Heart right ventricle (tissue), 16 donors: Measurements from ENCODE around the gene SYTL5. TPM values are rescaled to one million over a fixed set of nuclear protein-coding genes. Genes with fewer than 3 reads are reported as not detected.

Experiments
- ATAC-seq, 8 donors: fragments of 200-7000 bp; cut with Tn5 transposase; one replicate each; pipeline ENCODE4 v1.9.1; 2020; ENCODE audit warnings: mild to moderate bottlenecking in 8 of 8, moderate library complexity in 8 of 8, moderate number of reproducible peaks in 1 of 8
- DNase-seq, 2 donors: peaks; one replicate each; pipeline ENCODE4 v3.0.0-alpha.2; 2020
- H3K27ac ChIP-seq, 10 donors: fragments of 200-600 bp; sonication (generic) in 2 of 10; one replicate each; pipeline versions ENCODE4 v1.5.0 to v1.8.0; 2020 to 2022; ENCODE audit warnings: mild to moderate bottlenecking in 3 of 10
- H3K27me3 ChIP-seq, 7 donors: fragments of 200-600 bp; one replicate each; pipeline ENCODE4 v1.8.0; 2021 to 2022; ENCODE audit warnings: mild to moderate bottlenecking in 2 of 7
- H3K36me3 ChIP-seq, 9 donors: fragments of 200-600 bp; sonication (generic) in 1 of 9; one replicate each; pipeline versions ENCODE4 v1.5.0 to v1.8.0; 2020 to 2022; ENCODE audit warnings: mild to moderate bottlenecking in 2 of 9
- H3K4me1 ChIP-seq, 9 donors: fragments of 200-600 bp; sonication (generic) in 1 of 9; one replicate each; pipeline versions ENCODE4 v1.5.0 to v1.8.0; 2020 to 2022; ENCODE audit warnings: mild to moderate bottlenecking in 4 of 9
- H3K4me3 ChIP-seq, 10 donors: fragments of 200-600 bp; sonication (generic) in 2 of 10; one replicate each; pipeline versions ENCODE4 v1.5.0 to v1.8.0; 2020 to 2022; ENCODE audit warnings: mild to moderate bottlenecking in 7 of 10, moderate library complexity in 2 of 10
- H3K9me3 ChIP-seq, 11 donors: fragments of 200-600 bp in 10 of 11; sonication (generic) in 2 of 11; one replicate each; pipeline versions ENCODE4 v1.5.0 to v1.8.0; 2013 to 2022; ENCODE audit warnings: mild to moderate bottlenecking in 2 of 11, control low read depth in 1 of 11, moderate library complexity in 1 of 11
- WGBS, 2 donors: extraction: QIAGEN DNeasy Blood & Tissue Kit; methylation state at CpG; one replicate each; pipeline ENCODE4 v1.1.7; 2013; ENCODE audit warnings: inconsistent platforms in 1 of 2; 5-methylcytosine and 5-hydroxymethylcytosine counted together
- intact Hi-C, 10 donors: fragments of 100-400 bp; cut with DNase I; formaldehyde crosslinking; loops; one replicate each; pipeline versions ENCODE4 v1.11.1 to v1.14.2; 2022
- polyA plus RNA-seq, 2 donors: library from polyadenylated mRNA; stranded (reverse); fragments of 200-250 nt; gene quantifications; one replicate each; pipeline ENCODE4 v1.2.3, GENCODE V29; 2013
- total RNA-seq, 10 donors: library from RNA; stranded (reverse); fragmentation: NEBNext Ultra II Directional in 3 of 10; extraction: Animal tissue kit (Norgen Biotek cat#: 25700) in 3 of 10; gene quantifications; one replicate each; pipeline versions ENCODE4 v1.2.1 to v1.2.4, GENCODE V29; 2021 to 2023
- TF ChIP-seq, protein P1 (sequence below), 9 donors: fragments of 200-600 bp; sonication (generic) in 2 of 9; IDR thresholded peaks; one replicate each; pipeline versions ENCODE4 v1.5.0 to v1.8.0; 2021 to 2022; ENCODE audit warnings: antibody characterized with exemption in 9 of 9, mild to moderate bottlenecking in 5 of 9, moderate library complexity in 1 of 9
- donor health status: Arrhythmogenic right ventricular cardiomyopathy.
- donor health status: ischemic (EF 13 %, LVEDD 7.1; RV severe dilation, severe dysfunction).
- donor health status: healthy with polysubstance abuse.
- donor health status: DM: no; HTN: yes; CAD: no.
- donor health status: DM: no; HTN: no; CAD: no.
- donor health status: ischemic (EF 25% LVEDD 6.9; RV normal size, moderate dysfunction).
- donor health status: ischemic (EF 25% LVEDD 5.7; RV mildly dilated, moderate dysfunction).
- donor health status: healthy.
- donor health status: DM: yes; HTN: yes; CAD: no.
- donor health status: Ischemic cardiomyopathy.
- donor health status: ischemic (EF 35%, LVEDD 5.7; RV mildly dilated, moderate dysfunction).
- donor health status: nonischemic (EF 11% LVEDD 7.7; RV severe dilation, severe dysfunction).
- donor health status: DM: yes; HTN: yes; CAD: no.
- donor health status: PGD.
- donor health status: ischemic (EF 29% LVEDD 5.4; RV normal size, mild dysfunction).
- donor health status: nonischemic (EF 23%, LVEDD 6.1; RV moderate dilation, normal function).

Gene SYTL5
- total and polyA plus RNA-seq, 12 donors: 0.03 to 3.2 (median 0.45) TPM; not detected in 3

DNA sequence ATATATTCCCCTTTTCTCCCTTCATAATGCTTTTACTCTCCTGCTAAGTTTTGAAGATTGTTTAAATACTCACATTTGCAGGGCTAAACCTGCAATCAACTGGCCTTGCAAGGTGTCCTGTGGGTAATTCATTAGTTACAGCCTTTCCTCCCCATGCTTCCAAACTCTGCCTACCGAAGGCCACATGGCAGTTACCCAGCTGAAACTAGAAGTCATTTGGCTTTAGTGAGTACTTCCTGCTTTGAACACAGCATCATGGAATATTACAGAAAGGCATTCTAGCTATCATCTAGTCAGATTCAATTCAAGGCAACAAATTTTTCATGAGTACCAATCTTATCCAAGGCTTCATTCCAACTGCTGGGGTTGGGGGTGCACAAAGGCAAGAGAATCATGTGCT, 158.7 kb downstream of the SYTL5 start:
- TF ChIP-seq, protein P1, sequence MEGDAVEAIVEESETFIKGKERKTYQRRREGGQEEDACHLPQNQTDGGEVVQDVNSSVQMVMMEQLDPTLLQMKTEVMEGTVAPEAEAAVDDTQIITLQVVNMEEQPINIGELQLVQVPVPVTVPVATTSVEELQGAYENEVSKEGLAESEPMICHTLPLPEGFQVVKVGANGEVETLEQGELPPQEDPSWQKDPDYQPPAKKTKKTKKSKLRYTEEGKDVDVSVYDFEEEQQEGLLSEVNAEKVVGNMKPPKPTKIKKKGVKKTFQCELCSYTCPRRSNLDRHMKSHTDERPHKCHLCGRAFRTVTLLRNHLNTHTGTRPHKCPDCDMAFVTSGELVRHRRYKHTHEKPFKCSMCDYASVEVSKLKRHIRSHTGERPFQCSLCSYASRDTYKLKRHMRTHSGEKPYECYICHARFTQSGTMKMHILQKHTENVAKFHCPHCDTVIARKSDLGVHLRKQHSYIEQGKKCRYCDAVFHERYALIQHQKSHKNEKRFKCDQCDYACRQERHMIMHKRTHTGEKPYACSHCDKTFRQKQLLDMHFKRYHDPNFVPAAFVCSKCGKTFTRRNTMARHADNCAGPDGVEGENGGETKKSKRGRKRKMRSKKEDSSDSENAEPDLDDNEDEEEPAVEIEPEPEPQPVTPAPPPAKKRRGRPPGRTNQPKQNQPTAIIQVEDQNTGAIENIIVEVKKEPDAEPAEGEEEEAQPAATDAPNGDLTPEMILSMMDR (IDR thresholded peaks at IDR 0.05): no peak
- DNase-seq: no peak
- 47 to 54% methylated on average over 1 of the region's 1 CpG for WGBS, 2 donors
- ATAC-seq: no peak
- H3K36me3 ChIP-seq: peaks cover 0 to 10% (median 0%) of the 10 kb centered on the region in 9 donors
- no peak overlapping the region for H3K27ac ChIP-seq
- H3K27me3 ChIP-seq: peaks cover 0 to 12% (median 0%) of the 10 kb centered on the region in 7 donors
- intact Hi-C loops: loop anchor here in 6 of 10 donors (5.0 to 10.0 kb wide), 5 partner anchors 238 to 420 kb away; no protein-coding TSS in a partner anchor
- H3K4me3 ChIP-seq: no peak overlapping the region
- H3K4me1 ChIP-seq: no peaks in the 10 kb centered on the region
- no peaks in the 10 kb centered on the region for H3K9me3 ChIP-seq

DNA sequence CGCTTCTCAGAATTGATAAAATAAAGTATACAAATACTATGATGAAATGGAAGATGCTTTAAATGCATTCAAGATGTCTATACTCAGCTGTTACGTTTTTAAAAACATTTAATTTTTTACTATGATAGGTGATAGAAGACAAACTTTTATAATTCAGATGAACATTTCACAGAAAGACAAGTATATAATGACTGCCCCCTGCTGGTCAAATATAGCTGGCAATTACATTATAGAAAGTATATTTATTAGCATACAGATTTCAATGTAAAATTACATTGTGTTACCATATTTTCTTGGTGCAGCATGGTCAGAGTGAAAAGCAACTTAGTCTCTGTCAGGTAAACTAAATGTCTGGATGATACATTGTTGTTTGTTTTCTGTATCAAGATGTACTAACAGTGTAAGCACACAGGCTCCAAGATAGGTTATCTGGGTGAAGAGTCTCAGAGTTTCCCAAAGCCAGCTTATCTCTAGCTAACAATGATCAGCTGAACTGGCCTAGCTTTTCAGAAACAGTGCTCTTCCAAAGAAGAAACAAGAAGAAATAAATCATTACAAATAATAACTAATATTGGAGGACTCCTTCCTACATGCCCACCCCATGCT, 160.2 kb downstream of the SYTL5 start:
- TF ChIP-seq, protein P1 (IDR thresholded peaks at IDR 0.05): peak; percentile 22 to 64 (median 56)
- H3K4me3 ChIP-seq: no peak overlapping the region
- H3K4me1 ChIP-seq: no peaks in the 10 kb centered on the region
- 61 to 67% methylated on average over 2 of the region's 2 CpGs for WGBS, 2 donors
- H3K36me3 ChIP-seq: peaks cover 0 to 7% (median 0%) of the 10 kb centered on the region in 9 donors
- no peak overlapping the region for H3K27ac ChIP-seq
- H3K27me3 ChIP-seq: peaks cover 0 to 12% (median 0%) of the 10 kb centered on the region in 7 donors
- DNase-seq (no peak), ATAC-seq (no peak)
- intact Hi-C loops: loop anchor here in 7 of 10 donors (2.0 to 10.0 kb wide), 6 partner anchors 239 to 422 kb away; no protein-coding TSS in a partner anchor
- H3K9me3 ChIP-seq: no peaks in the 10 kb centered on the region

DNA sequence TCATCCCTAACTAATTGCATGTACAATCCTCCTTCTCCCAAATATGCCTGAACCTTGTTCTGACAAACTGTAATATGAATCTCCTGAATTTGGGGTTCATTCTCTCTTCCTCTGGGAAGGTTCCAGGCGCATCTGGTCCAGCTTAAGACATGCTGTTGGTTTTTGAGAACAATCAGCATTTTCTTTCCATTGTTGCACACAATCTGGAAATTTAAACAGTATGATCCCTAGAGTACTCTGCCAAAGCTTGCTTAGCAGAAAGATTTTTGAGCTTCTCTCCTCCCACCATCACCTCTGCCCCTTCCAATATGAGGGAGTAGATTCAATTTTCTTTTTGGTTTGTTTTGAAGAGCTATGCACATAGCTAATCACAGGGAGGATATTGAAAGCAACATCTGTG, 164.2 kb downstream of the SYTL5 start:
- no peak overlapping the region for H3K27ac ChIP-seq
- no peak overlapping the region for H3K4me3 ChIP-seq
- TF ChIP-seq, protein P1 (IDR thresholded peaks at IDR 0.05): no peak
- no peak for ATAC-seq
- intact Hi-C loops: loop anchor here in 2 of 10 donors (10.0 kb wide), 1 partner anchor 246 kb away; no protein-coding TSS in a partner anchor
- peaks cover 0 to 12% (median 0%) of the 10 kb centered on the region in 7 donors for H3K27me3 ChIP-seq
- WGBS, 2 donors: 100% methylated on average over 1 of the region's 1 CpG
- H3K36me3 ChIP-seq: peaks cover 0 to 12% (median 0%) of the 10 kb centered on the region in 9 donors
- no peaks in the 10 kb centered on the region for H3K9me3 ChIP-seq
- no peaks in the 10 kb centered on the region for H3K4me1 ChIP-seq
- DNase-seq: no peak

DNA sequence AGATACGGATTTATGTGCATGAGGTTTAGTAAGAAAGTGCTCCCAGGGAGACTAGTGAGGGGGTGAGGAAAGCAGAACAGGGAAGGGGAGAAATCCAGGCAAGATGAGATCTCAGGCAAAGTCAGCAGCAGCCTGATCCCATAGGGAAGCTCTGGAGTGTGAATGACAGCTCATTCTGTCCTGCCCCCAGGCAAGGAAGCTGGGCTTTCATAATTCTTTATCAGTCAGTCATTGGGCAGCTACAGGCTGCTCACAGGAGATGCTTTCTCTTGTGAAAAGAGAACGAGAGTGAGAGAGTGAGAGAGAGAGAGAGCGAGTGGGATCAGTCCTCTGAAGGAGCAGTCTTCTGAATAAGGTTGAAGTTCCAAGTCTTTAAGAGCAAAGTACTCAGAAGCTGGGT, 166.2 kb downstream of the SYTL5 start:
- Histone ChIP-seq H3K27me3 (peaks cover 0 to 20% (median 0%) of the 10 kb centered on the region in 7 donors), H3K4me3 (no peak overlapping the region), H3K36me3 (peaks cover 0 to 12% (median 0%) of the 10 kb centered on the region in 9 donors), H3K9me3 (no peaks in the 10 kb centered on the region), H3K27ac (no peak overlapping the region), H3K4me1 (no peaks in the 10 kb centered on the region)
- intact Hi-C loops: loop anchor here in 2 of 10 donors (10.0 kb wide), 1 partner anchor 248 kb away; no protein-coding TSS in a partner anchor
- DNase-seq (no peak), ATAC-seq (no peak)
- 78% methylated on average over 3 of the region's 3 CpGs for WGBS, 2 donors
- TF ChIP-seq, protein P1 (IDR thresholded peaks at IDR 0.05): no peak
